Measurements from ENCODE around the gene TEDDM1. TPM values are rescaled to one million over a fixed set of nuclear protein-coding genes. Genes with fewer than 3 reads are reported as not detected.

The TEDDM1 gene
- total and polyA plus RNA-seq, 4 donors, result 0.08 TPM; not detected in 3

DNA sequence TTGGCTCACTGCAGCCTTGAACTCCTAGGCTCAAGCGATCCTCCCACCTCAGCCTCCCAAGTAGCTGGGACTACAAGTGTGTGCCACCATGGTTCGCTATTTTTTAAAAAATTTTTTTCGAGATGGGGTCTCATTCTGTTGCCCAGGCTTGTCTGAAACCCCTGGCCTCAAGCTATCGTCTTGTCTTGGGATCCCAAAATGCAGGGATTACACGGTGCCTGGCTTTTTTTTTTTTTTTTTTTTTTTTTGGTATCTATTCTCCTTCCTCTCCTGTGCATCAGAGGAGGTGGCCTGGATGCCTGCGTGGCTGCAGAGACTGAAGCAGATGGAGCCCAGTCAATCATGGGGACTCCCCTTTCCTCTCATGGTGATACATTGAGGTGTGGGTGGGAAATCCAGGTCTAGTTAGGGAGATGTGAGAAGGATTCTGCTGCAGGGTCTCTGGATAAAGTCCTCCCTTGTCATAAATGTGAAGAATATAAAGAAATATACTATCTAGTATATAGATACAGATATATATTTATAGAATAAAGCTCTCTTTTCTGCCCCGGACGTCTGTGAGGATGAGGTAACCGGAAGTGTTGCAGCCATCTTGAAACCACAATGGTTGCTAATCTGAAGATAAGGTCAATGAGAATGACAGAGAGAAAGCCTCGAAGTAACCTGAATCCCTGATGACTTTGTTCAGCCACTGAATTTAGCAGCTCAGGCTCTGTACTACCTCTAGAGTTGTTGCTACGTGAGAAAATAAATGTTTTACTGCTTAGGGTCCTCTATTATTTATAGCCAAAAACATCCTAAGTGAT lies 30.0 kb upstream of the TEDDM1 start:
- H3K4me1 ChIP-seq (ENCODE audit: control insufficient read depth in 4 of 4, insufficient read depth in 4 of 4, low read length in 3 of 4), result no peaks in the 10 kb centered on the region
- no peaks in the 10 kb centered on the region for H3K36me3 ChIP-seq (ENCODE audit: control insufficient read depth in 4 of 4, insufficient read depth in 3 of 4, low read depth in 1 of 4, low read length in 3 of 4)
- H3K9me3 ChIP-seq (ENCODE audit: control insufficient read depth in 4 of 4, low read length in 3 of 4), result no peaks in the 10 kb centered on the region
- DNase-seq (ENCODE audit: low spot score), result no peak
- H3K27me3 ChIP-seq (ENCODE audit: control insufficient read depth in 4 of 4, insufficient read depth in 4 of 4, low read length in 3 of 4), result no peaks in the 10 kb centered on the region
- no peak overlapping the region for H3K4me3 ChIP-seq (ENCODE audit: low read depth in 1 of 3, low read length in 3 of 3)
- 76% methylated on average over 11 of the region's 11 CpGs for WGBS
- no peak overlapping the region for H3K9ac ChIP-seq (ENCODE audit: low read depth in 1 of 2, low read length in 2 of 2)
- TF ChIP-seq, protein P1, sequence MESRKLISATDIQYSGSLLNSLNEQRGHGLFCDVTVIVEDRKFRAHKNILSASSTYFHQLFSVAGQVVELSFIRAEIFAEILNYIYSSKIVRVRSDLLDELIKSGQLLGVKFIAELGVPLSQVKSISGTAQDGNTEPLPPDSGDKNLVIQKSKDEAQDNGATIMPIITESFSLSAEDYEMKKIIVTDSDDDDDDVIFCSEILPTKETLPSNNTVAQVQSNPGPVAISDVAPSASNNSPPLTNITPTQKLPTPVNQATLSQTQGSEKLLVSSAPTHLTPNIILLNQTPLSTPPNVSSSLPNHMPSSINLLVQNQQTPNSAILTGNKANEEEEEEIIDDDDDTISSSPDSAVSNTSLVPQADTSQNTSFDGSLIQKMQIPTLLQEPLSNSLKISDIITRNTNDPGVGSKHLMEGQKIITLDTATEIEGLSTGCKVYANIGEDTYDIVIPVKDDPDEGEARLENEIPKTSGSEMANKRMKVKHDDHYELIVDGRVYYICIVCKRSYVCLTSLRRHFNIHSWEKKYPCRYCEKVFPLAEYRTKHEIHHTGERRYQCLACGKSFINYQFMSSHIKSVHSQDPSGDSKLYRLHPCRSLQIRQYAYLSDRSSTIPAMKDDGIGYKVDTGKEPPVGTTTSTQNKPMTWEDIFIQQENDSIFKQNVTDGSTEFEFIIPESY (IDR thresholded peaks at IDR 0.05), result no peak
- TF ChIP-seq HNF4A (conservative IDR thresholded peaks at IDR 0.05) (no peak), RAD21 (IDR thresholded peaks at IDR 0.05) (no peak), HNF4G (IDR thresholded peaks at IDR 0.05) (no peak), FOXA2 (IDR thresholded peaks at IDR 0.05) (no peak), EGR1 (IDR thresholded peaks at IDR 0.05; ENCODE audit: low read depth in 2 of 2) (no peak), JUND (IDR thresholded peaks at IDR 0.05) (no peak)
- H3K27ac ChIP-seq (ENCODE audit: low read depth in 1 of 2, low read length in 2 of 2), result no peak overlapping the region

- WGBS, result 93% methylated on average over 2 of the region's 2 CpGs
- Histone ChIP-seq H3K9ac (ENCODE audit: low read depth in 1 of 2, low read length in 2 of 2) (no peak overlapping the region), H3K4me3 (ENCODE audit: low read depth in 1 of 3, low read length in 3 of 3) (no peak overlapping the region), H3K36me3 (ENCODE audit: control insufficient read depth in 4 of 4, insufficient read depth in 3 of 4, low read depth in 1 of 4, low read length in 3 of 4) (no peaks in the 10 kb centered on the region), H3K9me3 (ENCODE audit: control insufficient read depth in 4 of 4, low read length in 3 of 4) (no peaks in the 10 kb centered on the region), H3K27ac (ENCODE audit: low read depth in 1 of 2, low read length in 2 of 2) (no peak overlapping the region), H3K27me3 (ENCODE audit: control insufficient read depth in 4 of 4, insufficient read depth in 4 of 4, low read length in 3 of 4) (no peaks in the 10 kb centered on the region), H3K4me1 (ENCODE audit: control insufficient read depth in 4 of 4, insufficient read depth in 4 of 4, low read length in 3 of 4) (no peaks in the 10 kb centered on the region)
- DNase-seq (ENCODE audit: low spot score), result no peak
- TF ChIP-seq, protein P2, sequence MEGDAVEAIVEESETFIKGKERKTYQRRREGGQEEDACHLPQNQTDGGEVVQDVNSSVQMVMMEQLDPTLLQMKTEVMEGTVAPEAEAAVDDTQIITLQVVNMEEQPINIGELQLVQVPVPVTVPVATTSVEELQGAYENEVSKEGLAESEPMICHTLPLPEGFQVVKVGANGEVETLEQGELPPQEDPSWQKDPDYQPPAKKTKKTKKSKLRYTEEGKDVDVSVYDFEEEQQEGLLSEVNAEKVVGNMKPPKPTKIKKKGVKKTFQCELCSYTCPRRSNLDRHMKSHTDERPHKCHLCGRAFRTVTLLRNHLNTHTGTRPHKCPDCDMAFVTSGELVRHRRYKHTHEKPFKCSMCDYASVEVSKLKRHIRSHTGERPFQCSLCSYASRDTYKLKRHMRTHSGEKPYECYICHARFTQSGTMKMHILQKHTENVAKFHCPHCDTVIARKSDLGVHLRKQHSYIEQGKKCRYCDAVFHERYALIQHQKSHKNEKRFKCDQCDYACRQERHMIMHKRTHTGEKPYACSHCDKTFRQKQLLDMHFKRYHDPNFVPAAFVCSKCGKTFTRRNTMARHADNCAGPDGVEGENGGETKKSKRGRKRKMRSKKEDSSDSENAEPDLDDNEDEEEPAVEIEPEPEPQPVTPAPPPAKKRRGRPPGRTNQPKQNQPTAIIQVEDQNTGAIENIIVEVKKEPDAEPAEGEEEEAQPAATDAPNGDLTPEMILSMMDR (IDR thresholded peaks at IDR 0.05; ENCODE audit: low read depth, low read length, missing input control), result no peak
- TF ChIP-seq HNF4A (conservative IDR thresholded peaks at IDR 0.05) (no peak), RAD21 (IDR thresholded peaks at IDR 0.05) (no peak)
- TF ChIP-seq, protein P3, sequence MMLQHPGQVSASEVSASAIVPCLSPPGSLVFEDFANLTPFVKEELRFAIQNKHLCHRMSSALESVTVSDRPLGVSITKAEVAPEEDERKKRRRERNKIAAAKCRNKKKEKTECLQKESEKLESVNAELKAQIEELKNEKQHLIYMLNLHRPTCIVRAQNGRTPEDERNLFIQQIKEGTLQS (IDR thresholded peaks at IDR 0.05), result no peak
These were observed 27.6 kb upstream of the TEDDM1 start for GRCh38 chr1:182428043-182428442.

GRCh38 chr1:182426442-182427430 lies 26.3 kb upstream of the TEDDM1 start:
- no peaks in the 10 kb centered on the region for H3K27me3 ChIP-seq (ENCODE audit: control insufficient read depth in 4 of 4, insufficient read depth in 4 of 4, low read length in 3 of 4)
- H3K27ac ChIP-seq (ENCODE audit: low read depth in 1 of 2, low read length in 2 of 2), result no peak overlapping the region
- no peaks in the 10 kb centered on the region for H3K9me3 ChIP-seq (ENCODE audit: control insufficient read depth in 4 of 4, low read length in 3 of 4)
- H3K9ac ChIP-seq (ENCODE audit: low read depth in 1 of 2, low read length in 2 of 2), result no peak overlapping the region
- WGBS, result 87% methylated on average over 7 of the region's 7 CpGs
- no peak for DNase-seq (ENCODE audit: low spot score)
- no peaks in the 10 kb centered on the region for H3K4me1 ChIP-seq (ENCODE audit: control insufficient read depth in 4 of 4, insufficient read depth in 4 of 4, low read length in 3 of 4)
- no peaks in the 10 kb centered on the region for H3K36me3 ChIP-seq (ENCODE audit: control insufficient read depth in 4 of 4, insufficient read depth in 3 of 4, low read depth in 1 of 4, low read length in 3 of 4)
- no peak overlapping the region for H3K4me3 ChIP-seq (ENCODE audit: low read depth in 1 of 3, low read length in 3 of 3)
- TF ChIP-seq FOXA1 (IDR thresholded peaks at IDR 0.05) (no peak), HNF4G (IDR thresholded peaks at IDR 0.05) (no peak), FOXA2 (IDR thresholded peaks at IDR 0.05) (no peak), TAF1 (conservative IDR thresholded peaks at IDR 0.05) (no peak), SP1 (IDR thresholded peaks at IDR 0.05) (no peak), EGR1 (IDR thresholded peaks at IDR 0.05; ENCODE audit: low read depth in 2 of 2) (no peak)
- TF ChIP-seq, protein P1 (IDR thresholded peaks at IDR 0.05), result no peak
- TF ChIP-seq, protein P4, sequence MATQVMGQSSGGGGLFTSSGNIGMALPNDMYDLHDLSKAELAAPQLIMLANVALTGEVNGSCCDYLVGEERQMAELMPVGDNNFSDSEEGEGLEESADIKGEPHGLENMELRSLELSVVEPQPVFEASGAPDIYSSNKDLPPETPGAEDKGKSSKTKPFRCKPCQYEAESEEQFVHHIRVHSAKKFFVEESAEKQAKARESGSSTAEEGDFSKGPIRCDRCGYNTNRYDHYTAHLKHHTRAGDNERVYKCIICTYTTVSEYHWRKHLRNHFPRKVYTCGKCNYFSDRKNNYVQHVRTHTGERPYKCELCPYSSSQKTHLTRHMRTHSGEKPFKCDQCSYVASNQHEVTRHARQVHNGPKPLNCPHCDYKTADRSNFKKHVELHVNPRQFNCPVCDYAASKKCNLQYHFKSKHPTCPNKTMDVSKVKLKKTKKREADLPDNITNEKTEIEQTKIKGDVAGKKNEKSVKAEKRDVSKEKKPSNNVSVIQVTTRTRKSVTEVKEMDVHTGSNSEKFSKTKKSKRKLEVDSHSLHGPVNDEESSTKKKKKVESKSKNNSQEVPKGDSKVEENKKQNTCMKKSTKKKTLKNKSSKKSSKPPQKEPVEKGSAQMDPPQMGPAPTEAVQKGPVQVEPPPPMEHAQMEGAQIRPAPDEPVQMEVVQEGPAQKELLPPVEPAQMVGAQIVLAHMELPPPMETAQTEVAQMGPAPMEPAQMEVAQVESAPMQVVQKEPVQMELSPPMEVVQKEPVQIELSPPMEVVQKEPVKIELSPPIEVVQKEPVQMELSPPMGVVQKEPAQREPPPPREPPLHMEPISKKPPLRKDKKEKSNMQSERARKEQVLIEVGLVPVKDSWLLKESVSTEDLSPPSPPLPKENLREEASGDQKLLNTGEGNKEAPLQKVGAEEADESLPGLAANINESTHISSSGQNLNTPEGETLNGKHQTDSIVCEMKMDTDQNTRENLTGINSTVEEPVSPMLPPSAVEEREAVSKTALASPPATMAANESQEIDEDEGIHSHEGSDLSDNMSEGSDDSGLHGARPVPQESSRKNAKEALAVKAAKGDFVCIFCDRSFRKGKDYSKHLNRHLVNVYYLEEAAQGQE (IDR thresholded peaks at IDR 0.05), result no peak
